Fibroblast of skin of back (primary cell): ENCODE results near the gene CALM1.

Experiments used
- DNase-seq: peaks from one replicate; pipeline ENCODE4 v3.0.0-alpha.2; 2013

CALM1 gene

GRCh38 chr14:90383731-90384542 lies 12.9 kb upstream of the CALM1 start:
- peak; percentile 50 for DNase-seq

GRCh38 chr14:90384543-90384911 lies 12.3 kb upstream of the CALM1 start:
- DNase-seq, result no peak

- DNase-seq, result no peak
Observed at GRCh38 chr14:90386321-90386720, 10.5 kb upstream of the CALM1 start.

- peak; percentile 70 for DNase-seq
Observed at GRCh38 chr14:90387206-90387760, 9.5 kb upstream of the CALM1 start.

GRCh38 chr14:90388437-90388836 lies 8.4 kb upstream of the CALM1 start:
- peak; percentile 86 for DNase-seq

- DNase-seq, result no peak
Observed at GRCh38 chr14:90388982-90389381, 7.8 kb upstream of the CALM1 start.

- no peak for DNase-seq
Observed at GRCh38 chr14:90393966-90394365, 2.9 kb upstream of the CALM1 start.

- peak; percentile 53 for DNase-seq
Observed at GRCh38 chr14:90394782-90395181, 2.0 kb upstream of the CALM1 start.

- peak; percentile 62 for DNase-seq
Observed at GRCh38 chr14:90397425-90398314, 841 bp downstream of the CALM1 start.

- peak; percentile 34 for DNase-seq
Observed at GRCh38 chr14:90398315-90398839, 1.5 kb downstream of the CALM1 start.

- no peak for DNase-seq
Observed at GRCh38 chr14:90398841-90399540, 2.2 kb downstream of the CALM1 start.

GRCh38 chr14:90399541-90400444 lies 3.0 kb downstream of the CALM1 start:
- peak; percentile 89 for DNase-seq

GRCh38 chr14:90400904-90401561 lies 4.2 kb downstream of the CALM1 start:
- DNase-seq, result no peak

- no peak for DNase-seq
Observed at GRCh38 chr14:90402016-90402415, 5.2 kb downstream of the CALM1 start.

GRCh38 chr14:90403065-90403464 lies 6.2 kb downstream of the CALM1 start:
- DNase-seq, result no peak

- DNase-seq, result no peak
Observed at GRCh38 chr14:90405101-90405500, 8.3 kb downstream of the CALM1 start.

- no peak for DNase-seq
Observed at GRCh38 chr14:90405755-90406154, 8.9 kb downstream of the CALM1 start.

- DNase-seq, result no peak
Observed at GRCh38 chr14:90406384-90406798, 9.6 kb downstream of the CALM1 start.

- no peak for DNase-seq
Observed at GRCh38 chr14:90407230-90407629, 10.4 kb downstream of the CALM1 start.

GRCh38 chr14:90408713-90409112 lies 11.9 kb downstream of the CALM1 start:
- peak; percentile 27 for DNase-seq
